ENCODE data around the gene KRT27. TPM values are rescaled to one million over a fixed set of nuclear protein-coding genes. Genes with fewer than 3 reads are reported as not detected.

Gene KRT27
- total RNA-seq, 6 experiments from 2014 or later, result not detected

- TF ChIP-seq POLR2A (IDR thresholded peaks at IDR 0.05), result no peak
- TF ChIP-seq CTCF (IDR thresholded peaks at IDR 0.05), result peak; percentile 86 to 92 (median 89)
- DNase-seq (peak; percentile 77 to 82 (median 82)), ATAC-seq (peak; percentile 99 to 100 (median 100))
- Histone ChIP-seq H3K27me3 (no peaks in the 10 kb centered on the region), H3K27ac (no peak overlapping the region), H3K9me3 (no peaks in the 10 kb centered on the region), H3K4me1 (peaks cover 0 to 5% (median 0%) of the 10 kb centered on the region in 4 donors), H3K4me3 (no peak overlapping the region), H3K36me3 (no peaks in the 10 kb centered on the region)
- intact Hi-C loops (cut with DNase I), result loop anchor here in 1 of 2 donors (10.0 kb wide), 1 partner anchor 851 kb away; no protein-coding TSS in a partner anchor
- WGBS (ENCODE audit: insufficient coverage, low coverage, low lambda C conversion rate, missing lambda C conversion rate), result 11% methylated on average over 13 of the region's 13 CpGs
Observed at GRCh38 chr17:40803617-40804082, 21.3 kb upstream of the KRT27 start.

- WGBS (ENCODE audit: insufficient coverage, low coverage, low lambda C conversion rate, missing lambda C conversion rate), result 33% methylated on average over 2 of the region's 2 CpGs
- no peaks in the 10 kb centered on the region for H3K36me3 ChIP-seq
- ATAC-seq (no peak), DNase-seq (no peak)
- H3K27me3 ChIP-seq, result no peaks in the 10 kb centered on the region
- H3K4me3 ChIP-seq, result no peak overlapping the region
- no peak overlapping the region for H3K27ac ChIP-seq
- intact Hi-C loops (cut with DNase I), result loop anchor here in 1 of 2 donors (10.0 kb wide), 1 partner anchor 854 kb away; no protein-coding TSS in a partner anchor
- no peaks in the 10 kb centered on the region for H3K9me3 ChIP-seq
- TF ChIP-seq CTCF (IDR thresholded peaks at IDR 0.05) (no peak), POLR2A (IDR thresholded peaks at IDR 0.05) (no peak)
- peaks cover 0 to 5% (median 0%) of the 10 kb centered on the region in 4 donors for H3K4me1 ChIP-seq
Observed at GRCh38 chr17:40801157-40801556, 18.8 kb upstream of the KRT27 start.

GRCh38 chr17:40800381-40800780, 18.0 kb upstream of the KRT27 start:
- H3K27me3 ChIP-seq, result no peaks in the 10 kb centered on the region
- TF ChIP-seq CTCF (IDR thresholded peaks at IDR 0.05), result no peak
- WGBS (ENCODE audit: insufficient coverage, low coverage, low lambda C conversion rate, missing lambda C conversion rate), result 33% methylated on average over 1 of the region's 1 CpG

GRCh38 chr17:40799859-40800258, 17.5 kb upstream of the KRT27 start, which contains the start of gene KRT28:
TSS of gene KRT28 (minus strand) at chr17:40799959. CDS start at chr17:40799893, 66 bp downstream.
- Histone ChIP-seq H3K27ac (no peak within 1 kb of the TSS), H3K27me3 (no peaks in the 10 kb centered on the region), H3K36me3 (no peaks in the 10 kb centered on the region), H3K9me3 (no peaks in the 10 kb centered on the region), H3K4me3 (no peak within 1 kb of the TSS), H3K4me1 (peaks cover 0 to 5% (median 0%) of the 10 kb centered on the region in 4 donors)
- ATAC-seq (no peak), DNase-seq (no peak)
- intact Hi-C loops (cut with DNase I), result loop anchor here in 1 of 2 donors (10.0 kb wide), 1 partner anchor 855 kb away; no protein-coding TSS in a partner anchor
- WGBS (ENCODE audit: insufficient coverage, low coverage, low lambda C conversion rate, missing lambda C conversion rate), result 32% methylated on average over 3 of the region's 3 CpGs
- TF ChIP-seq POLR2A (IDR thresholded peaks at IDR 0.05) (no peak), CTCF (IDR thresholded peaks at IDR 0.05) (no peak)

More at GRCh38 chr17:40800381-40800780, 18.0 kb upstream of the KRT27 start:
- Histone ChIP-seq H3K9me3 (no peaks in the 10 kb centered on the region), H3K4me1 (peaks cover 0 to 5% (median 0%) of the 10 kb centered on the region in 4 donors), H3K27ac (no peak overlapping the region), H3K36me3 (no peaks in the 10 kb centered on the region), H3K4me3 (no peak overlapping the region)
- ATAC-seq, result no peak
- intact Hi-C loops (cut with DNase I), result loop anchor here in 1 of 2 donors (10.0 kb wide), 1 partner anchor 854 kb away; no protein-coding TSS in a partner anchor
- no peak for DNase-seq

Measured in right lobe of liver (tissue), 6 donors.